GM19035 (cell line): ENCODE results near the gene BBX.

Experiments
- ATAC-seq: cut with Tn5 transposase; IDR thresholded peaks from one replicate; pipeline ENCODE4 v1.9.1; 2021; ENCODE audit not compliant: unreplicated experiment

Gene BBX

GRCh38 chr3:107738486-107739183, 215.9 kb downstream of the BBX start:
- ATAC-seq: no peak

GRCh38 chr3:107739227-107739626, 216.5 kb downstream of the BBX start:
- no peak for ATAC-seq

GRCh38 chr3:107740992-107741896, 218.5 kb downstream of the BBX start:
- ATAC-seq: no peak

DNA sequence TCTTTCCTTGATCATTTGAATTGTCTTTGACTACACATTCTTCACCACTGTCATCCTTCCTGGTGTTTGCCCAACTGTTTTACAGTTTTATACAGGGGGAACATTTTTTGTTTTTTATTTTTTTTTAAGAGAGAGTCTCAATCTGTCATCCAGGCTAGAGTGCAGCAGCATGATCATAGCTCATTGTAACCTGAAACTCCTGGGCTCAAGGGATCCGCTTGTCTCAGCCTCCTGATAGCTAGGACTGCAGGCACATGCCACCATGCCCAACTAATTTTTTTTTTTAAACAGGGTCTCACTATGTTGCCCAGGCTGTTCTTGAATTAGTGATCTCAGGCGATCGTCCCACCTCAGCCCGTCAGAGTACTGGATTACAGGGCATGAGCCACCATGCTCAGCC, 222.6 kb downstream of the BBX start:
- no peak for ATAC-seq

DNA sequence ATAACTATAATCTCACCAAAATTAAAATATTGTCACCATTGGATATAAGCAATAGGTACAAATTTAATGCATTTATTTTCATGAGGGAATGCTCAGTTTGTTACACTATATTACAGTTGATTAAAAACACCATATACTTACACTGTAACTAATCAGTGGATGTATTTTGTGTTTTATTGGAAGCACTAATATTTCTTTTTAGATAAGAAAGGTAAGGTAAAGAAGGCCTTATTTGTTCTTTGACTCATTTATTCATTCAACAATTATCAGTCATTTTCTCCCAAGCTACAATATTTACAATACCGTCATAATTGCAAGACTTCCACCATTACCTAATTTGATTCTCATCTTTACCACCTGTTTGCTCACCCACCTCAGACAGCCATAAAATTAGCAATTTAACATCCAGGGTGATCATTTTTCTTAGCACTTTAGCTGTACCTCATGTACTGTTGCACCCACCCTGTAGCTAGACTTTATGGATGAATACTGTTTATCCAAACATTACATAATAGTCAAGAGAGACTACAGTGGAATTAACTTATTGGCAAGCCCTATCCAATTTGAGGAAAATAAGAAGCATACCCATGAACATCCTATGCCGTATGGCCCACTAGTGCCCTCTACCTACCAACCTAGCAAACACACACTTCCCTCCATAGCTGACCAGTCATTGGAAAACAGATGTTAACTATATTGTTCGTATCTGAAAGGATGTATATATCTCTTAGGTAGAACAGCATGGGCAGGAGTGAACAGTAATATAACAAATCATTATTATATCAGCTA, 229.6 kb downstream of the BBX start:
- ATAC-seq: no peak

DNA sequence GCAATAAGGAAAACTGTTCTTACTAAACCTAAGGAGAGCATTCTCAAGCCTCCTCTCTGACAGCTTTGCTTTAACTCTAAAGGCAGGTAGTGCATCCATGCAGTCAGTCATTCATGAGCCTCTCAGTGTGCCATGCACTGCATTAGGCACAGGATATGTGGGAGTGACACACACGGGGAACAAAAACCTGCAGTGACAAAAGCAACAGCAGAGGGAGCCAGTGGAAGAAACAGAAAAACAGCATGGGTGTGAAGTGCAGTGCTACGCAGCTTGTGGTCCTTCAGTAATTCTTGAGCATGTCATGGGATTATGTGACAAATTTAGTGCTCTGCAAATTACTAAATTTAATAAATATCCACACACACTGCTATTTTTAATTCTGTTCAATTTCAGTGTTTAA, 230.7 kb downstream of the BBX start:
- ATAC-seq: no peak

- ATAC-seq: no peak
Observed at GRCh38 chr3:107753976-107754375, 231.2 kb downstream of the BBX start.

GRCh38 chr3:107756649-107757048, 233.9 kb downstream of the BBX start:
- ATAC-seq: no peak

DNA sequence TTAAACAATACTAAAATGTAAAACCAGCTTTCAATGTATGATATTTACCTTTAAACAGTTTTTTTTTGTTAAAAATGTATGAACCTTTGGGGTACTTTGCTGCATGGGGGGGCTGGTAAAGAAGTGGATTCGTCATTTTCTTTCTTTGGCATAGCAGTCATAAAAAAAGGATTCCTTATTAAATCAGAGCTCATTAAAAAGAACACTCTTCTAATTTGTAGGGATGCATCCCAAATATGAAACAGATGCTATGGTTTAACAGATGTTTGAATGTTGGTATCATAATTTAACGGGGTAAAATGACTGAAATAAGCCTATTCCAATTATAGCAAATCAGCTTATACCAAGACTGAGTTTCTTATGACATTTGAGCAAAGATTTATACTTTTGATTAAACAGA, 234.4 kb downstream of the BBX start:
- ATAC-seq: no peak

DNA sequence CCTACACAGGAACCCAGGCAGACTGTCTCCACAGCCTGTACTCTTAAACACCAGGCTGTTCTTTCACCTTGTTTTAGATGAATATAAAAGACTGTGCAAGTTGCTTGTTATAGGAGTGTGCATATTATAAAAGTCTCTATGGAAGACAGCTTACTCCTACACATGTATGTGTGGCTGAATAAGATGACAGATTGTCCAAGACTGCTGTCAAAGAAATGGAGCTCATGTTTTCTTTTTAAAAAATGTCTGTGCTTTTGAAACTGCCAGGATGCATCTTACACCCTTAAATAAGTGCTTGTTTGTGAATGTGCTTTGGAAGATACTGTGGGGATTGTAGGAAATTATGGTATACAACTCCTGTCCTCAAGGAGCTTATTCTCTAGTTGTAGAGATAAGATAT, 237.4 kb downstream of the BBX start:
- ATAC-seq: no peak

DNA sequence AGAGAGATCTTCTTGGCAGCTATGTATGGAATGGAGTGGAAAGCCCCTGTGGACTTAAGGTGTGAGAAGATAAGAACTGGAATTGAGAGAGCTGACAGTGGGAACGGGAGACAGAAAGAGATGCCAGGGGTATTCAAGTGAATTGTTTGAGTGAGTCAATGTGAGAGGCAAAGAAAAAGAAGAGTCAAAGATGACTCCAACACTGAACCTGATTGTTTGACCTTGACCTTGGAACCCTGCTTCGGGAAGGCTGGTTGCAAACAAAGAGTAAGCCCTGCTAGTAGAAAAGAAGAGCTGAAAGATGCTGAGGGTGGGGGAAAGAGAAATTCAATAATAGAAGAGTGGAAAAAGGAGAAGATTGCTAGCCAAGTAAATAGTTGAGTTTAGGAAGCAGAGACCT, 238.6 kb downstream of the BBX start:
- no peak for ATAC-seq

GRCh38 chr3:107765524-107765923, 242.8 kb downstream of the BBX start:
- ATAC-seq: no peak

GRCh38 chr3:107767897-107768605, 245.3 kb downstream of the BBX start:
- no peak for ATAC-seq

DNA sequence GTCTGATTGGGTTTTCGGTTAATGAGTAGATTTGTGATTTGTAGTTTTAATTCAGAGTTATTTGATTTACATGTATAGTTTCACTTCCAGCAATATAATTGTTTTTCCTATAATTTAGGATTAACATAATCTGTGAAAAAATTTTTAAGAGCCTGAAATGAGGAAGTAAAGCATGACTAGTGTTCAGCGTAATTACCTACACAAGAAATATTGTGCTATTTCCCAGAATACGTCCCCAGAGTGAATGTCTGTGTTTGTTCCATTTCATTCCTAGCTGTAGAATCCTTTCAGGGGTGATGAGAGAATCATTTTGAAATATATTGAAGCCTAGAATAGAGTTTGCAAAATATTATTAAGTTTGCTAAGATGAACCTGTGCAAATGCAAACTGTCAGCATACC, 247.1 kb downstream of the BBX start:
- ATAC-seq: no peak

- no peak for ATAC-seq
Observed at GRCh38 chr3:107772016-107772415, 249.3 kb downstream of the BBX start.

DNA sequence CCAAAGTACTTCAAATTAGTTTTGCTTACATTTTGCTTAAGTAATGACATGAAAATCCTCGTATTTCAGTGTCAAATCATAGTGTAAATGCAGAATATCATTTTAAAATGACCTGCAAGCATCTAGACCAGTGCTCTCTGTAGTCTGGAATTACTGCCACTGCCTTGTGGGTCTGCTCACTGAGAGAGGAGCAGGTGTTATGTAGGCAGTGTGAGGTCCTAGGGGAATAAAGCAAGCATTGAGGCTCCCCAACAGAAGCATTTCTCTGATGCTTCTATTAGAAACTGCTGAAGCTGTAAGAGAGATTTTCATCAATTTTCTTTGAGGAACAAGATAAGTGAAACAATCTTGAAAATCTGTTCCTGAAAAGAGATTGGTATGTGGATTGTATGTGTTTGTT, 253.2 kb downstream of the BBX start:
- no peak for ATAC-seq

DNA sequence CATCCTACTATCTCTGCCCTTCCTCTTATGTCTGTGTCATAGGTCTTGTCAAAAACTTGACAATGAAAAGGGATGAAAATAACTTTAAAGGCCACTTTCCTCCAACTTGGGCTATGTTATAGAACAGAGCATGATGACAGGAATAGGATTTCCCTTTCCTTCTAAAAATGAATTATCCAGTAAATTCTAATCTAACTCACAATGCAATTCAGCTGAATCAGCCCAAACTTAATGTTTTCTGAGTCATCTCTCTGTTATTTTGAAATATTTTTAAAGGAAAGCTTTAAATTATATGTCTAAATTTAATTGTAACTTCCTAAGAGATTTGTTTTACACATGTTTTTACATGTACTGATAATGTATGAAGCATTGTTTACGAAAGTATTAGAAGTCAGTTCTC, 258.5 kb downstream of the BBX start:
- ATAC-seq: no peak

DNA sequence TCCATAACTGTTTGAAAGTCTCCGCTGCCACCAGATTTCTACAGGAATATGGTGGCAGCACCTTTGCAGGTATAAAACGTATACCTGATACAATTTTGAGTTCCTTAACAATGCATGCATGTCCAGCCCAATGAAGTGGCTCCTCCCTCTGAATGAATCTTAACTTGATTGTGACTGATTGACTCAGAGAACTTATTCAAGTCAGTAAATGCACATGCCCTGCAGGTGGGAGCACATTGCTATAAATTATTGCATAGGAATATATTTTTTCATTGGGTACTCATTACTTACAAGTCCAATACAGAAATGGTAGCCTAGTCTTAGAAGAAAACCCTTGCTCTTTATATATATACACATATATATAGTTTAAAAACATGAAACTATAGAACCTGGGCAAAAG, 259.3 kb downstream of the BBX start:
- ATAC-seq: no peak

GRCh38 chr3:107790612-107791011, 267.9 kb downstream of the BBX start:
- no peak for ATAC-seq

DNA sequence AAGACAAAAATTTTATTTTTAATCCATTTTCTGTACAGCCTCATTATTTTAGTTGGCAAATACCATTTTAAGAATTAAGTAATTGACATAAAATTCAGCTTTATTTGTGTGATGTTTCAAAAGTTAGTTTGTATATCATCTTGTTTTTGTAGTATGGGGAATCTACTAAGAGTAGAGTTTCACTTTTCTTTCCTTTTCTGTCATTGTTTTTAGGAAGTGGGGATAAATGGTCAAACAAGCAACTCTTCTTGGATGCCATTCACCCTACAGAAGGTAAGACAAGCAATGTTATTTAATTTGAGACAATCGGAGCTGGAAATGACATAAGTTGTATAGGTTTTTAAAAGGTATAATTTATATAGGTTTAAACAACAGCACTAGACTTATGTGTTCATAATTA, 268.3 kb downstream of the BBX start:
- no peak for ATAC-seq

DNA sequence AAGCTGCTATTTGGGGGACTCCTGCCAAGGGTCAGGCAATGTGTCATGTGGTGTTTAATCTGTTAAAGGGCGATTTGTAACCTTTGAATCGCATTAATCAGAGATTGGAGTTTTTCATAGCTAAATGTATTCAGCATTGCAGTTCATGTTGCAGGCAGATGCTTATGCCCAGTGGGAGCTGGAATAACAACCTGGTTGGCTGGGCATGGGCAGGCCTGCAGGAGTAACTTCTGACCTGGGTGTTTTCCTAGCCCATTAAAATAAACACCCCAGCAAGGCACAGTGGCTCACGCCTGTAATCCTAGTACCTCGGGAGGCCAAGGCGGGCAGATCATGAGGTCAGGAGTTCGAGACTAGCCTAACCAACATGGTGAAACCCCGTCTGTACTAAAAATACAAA, 268.7 kb downstream of the BBX start:
- no peak for ATAC-seq
